ENCODE results near the gene MAOB. TPM values are rescaled to one million over a fixed set of nuclear protein-coding genes. Genes with fewer than 3 reads are reported as not detected.
A peak's percentile ranks its signal among the peaks of the same experiment; 100 is the strongest.

MAOB gene
- total RNA-seq, 2 experiments from 2014 or later = not detected

DNA sequence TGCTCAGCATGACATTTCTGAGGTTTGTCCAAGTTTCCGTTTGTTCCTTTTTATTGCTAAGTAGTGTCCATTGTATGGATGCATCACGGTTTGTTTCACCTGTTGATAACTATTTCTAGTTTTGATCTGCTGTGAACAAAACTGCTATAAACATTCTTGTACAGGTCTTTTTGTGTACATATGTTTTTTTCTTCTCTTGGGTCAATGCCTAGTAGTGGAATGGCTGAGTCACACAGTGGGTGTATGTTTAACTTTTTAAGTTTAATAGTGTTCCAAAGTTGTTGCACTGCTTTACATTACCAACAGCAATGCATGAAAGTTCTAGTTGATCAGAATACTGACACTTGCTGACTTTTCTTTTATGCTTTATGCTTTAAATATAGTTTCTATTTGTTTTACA is 76.7 kb downstream of the MAOB start:
- Mint-ChIP-seq H3K4me1 (no peaks in the 10 kb centered on the region), H3K9me3 (no peaks in the 10 kb centered on the region), H3K4me3 (no peak overlapping the region), H3K36me3 (ENCODE audit: low read depth) (no peaks in the 10 kb centered on the region), H3K27ac (no peak overlapping the region), H3K27me3 (peaks cover 5% of the 10 kb centered on the region)
- no peak for DNase-seq
- CTCF ChIA-PET = no interaction called here
- POLR2A ChIA-PET = no interaction called here

DNA sequence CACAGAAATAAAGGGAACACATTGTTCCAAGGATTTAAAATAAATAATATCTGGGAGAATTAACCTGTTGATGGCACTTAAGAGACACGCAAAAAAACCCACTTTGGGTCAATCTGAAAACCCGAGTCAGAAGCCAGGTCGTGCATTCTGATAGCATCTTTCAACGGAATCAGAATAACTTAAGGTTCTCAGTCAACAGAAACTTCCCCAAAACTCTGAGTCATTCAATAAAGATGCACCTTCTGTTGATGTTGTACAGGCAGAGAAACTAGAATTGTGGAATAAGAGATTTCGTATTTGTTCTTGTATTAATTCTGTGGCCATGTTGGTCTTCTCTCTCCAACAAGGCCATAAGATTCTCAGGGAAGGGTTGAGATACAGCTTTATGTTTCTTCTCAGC is 78.2 kb downstream of the MAOB start:
- H3K27me3 Mint-ChIP-seq = peaks cover 5% of the 10 kb centered on the region
- no peaks in the 10 kb centered on the region for H3K36me3 Mint-ChIP-seq (ENCODE audit: low read depth)
- H3K27ac Mint-ChIP-seq = no peak overlapping the region
- ChIA-PET POLR2A (no interaction called here), CTCF (no interaction called here)
- DNase-seq = no peak
- H3K4me1 Mint-ChIP-seq = no peaks in the 10 kb centered on the region
- H3K9me3 Mint-ChIP-seq = no peaks in the 10 kb centered on the region
- no peak overlapping the region for H3K4me3 Mint-ChIP-seq

DNA sequence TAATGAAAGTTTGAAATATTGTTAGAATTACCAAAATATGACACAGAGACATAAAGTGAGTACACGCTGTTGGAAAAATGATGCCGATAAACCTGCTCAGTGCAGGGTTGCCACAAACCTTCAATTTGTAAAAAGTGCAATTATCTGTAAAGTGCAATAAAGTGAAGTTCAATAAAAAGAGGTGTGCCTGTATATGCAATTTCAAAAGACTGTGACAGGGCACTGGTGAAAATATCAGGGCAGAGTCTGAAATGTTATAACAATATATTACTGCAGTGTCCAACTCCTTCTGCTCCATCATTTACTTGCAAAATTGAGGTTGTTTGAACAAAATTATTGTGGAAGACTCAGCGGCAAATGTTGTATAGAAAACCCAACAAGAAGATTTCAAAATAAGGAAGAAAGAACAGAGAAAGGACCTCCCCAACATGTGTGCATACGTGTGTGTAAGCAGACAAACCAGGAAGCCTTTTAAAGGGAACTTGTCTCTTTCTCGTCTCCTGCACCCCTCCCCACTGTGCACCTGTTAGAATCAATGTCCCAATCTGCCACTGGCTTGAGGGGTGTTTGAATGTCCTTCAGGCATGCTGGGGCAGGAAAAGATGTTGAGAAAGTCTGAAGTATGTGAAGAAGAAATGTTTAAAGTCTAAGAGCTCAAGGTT is 96.2 kb downstream of the MAOB start:
- Mint-ChIP-seq H3K4me1 (no peaks in the 10 kb centered on the region), H3K27me3 (no peaks in the 10 kb centered on the region), H3K36me3 (ENCODE audit: low read depth) (no peaks in the 10 kb centered on the region), H3K9me3 (no peaks in the 10 kb centered on the region), H3K4me3 (no peak overlapping the region), H3K27ac (no peak overlapping the region)
- CTCF ChIA-PET = no interaction called here
- DNase-seq = no peak
- POLR2A ChIA-PET = no interaction called here

DNA sequence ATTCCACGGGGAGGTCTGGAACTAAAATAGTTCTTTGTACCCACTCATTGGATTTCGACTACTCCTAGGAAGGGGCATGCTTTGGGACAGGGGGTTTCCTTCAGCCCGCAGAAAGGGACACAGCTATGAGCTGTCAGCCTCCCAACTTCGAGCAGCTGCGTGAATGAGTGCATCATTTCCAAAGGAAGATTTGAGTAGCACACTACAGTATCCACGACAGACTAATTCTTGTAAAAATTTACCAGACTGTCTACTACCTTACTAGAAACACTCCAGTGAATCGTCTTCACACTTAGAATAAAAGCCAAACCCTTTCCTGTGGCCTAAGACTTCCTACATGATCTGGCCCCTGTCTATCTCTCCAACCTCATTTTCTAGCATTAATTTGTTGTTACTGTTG is 124.2 kb downstream of the MAOB start:
- ChIA-PET POLR2A (no interaction called here), CTCF (interaction anchor here (0.5 kb wide), 1 partner anchor 154 kb away, joined by 4 read pairs; no protein-coding TSS in a partner anchor)
- Mint-ChIP-seq H3K4me3 (no peak overlapping the region), H3K9me3 (no peaks in the 10 kb centered on the region), H3K4me1 (no peaks in the 10 kb centered on the region), H3K27ac (no peak overlapping the region), H3K36me3 (ENCODE audit: low read depth) (no peaks in the 10 kb centered on the region), H3K27me3 (no peaks in the 10 kb centered on the region)
- no peak for DNase-seq

DNA sequence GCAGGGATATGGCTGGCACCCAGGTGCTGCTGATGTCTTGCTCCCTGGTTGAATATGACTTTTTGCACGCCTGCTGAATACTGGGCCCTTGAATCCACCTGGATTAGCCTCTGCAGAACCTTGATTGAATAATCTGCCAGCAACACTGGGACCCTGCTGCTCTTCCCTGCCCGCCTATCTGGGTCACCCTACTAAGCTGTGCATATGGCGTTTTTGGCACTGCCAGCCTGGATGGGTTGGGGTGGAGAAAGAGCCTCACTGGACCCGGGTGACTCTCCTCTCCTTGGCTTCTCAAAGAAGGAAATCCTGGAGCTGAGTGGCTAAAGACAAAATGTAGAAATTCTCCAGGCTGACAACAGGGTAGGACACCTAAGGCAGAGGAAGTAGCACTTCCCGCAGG is 126.2 kb downstream of the MAOB start:
- POLR2A ChIA-PET = no interaction called here
- Mint-ChIP-seq H3K27ac (no peak overlapping the region), H3K36me3 (ENCODE audit: low read depth) (no peaks in the 10 kb centered on the region), H3K4me1 (no peaks in the 10 kb centered on the region), H3K27me3 (no peaks in the 10 kb centered on the region), H3K9me3 (no peaks in the 10 kb centered on the region), H3K4me3 (no peak overlapping the region)
- DNase-seq = no peak
- CTCF ChIA-PET = no interaction called here

DNA sequence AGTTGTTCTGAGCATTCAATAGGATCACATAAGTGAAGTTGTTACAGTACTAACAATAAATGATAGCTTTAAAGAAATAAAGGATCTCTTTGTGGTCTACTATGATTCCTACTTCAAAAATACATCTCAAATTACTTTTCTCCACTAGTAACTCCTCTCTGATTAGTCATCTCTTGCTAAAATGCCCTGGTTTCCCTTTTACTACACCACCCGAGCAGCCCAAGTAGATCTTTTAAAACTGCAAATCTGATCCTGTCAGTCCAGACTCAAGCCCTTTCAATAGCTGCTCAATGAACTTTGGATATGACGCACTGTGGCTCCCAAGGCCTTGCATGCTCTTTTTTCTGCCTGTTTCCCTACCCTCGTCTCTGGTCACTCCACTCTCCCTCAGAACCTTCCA is 128.6 kb downstream of the MAOB start:
- Mint-ChIP-seq H3K4me1 (peaks cover 9% of the 10 kb centered on the region), H3K27ac (no peak overlapping the region), H3K9me3 (no peaks in the 10 kb centered on the region), H3K27me3 (no peaks in the 10 kb centered on the region), H3K36me3 (ENCODE audit: low read depth) (no peaks in the 10 kb centered on the region), H3K4me3 (no peak overlapping the region)
- POLR2A ChIA-PET = no interaction called here
- CTCF ChIA-PET = no interaction called here
- no peak for DNase-seq

DNA sequence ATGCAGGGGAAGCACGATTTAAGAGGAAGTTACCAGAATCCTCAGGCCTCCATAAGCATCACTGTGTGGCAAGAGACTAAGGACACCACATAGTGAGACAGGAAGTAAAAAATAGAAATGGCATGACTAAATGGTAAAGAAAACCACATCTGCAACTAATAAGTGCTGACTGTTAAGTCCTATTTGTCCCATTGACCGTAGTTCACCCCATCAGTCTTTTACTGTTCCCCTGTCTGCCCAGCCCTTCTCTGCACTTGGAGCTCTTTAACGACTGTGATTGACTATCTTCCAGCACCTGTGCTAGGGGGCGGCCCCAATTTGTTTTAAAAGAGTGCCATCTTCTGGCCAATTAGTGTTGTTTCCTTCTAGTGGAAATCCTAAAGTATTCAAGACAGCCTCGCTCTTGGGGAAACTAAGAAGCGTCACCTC is 132.0 kb downstream of the MAOB start:
- Mint-ChIP-seq H3K9me3 (no peaks in the 10 kb centered on the region), H3K27ac (no peak overlapping the region), H3K36me3 (ENCODE audit: low read depth) (no peaks in the 10 kb centered on the region), H3K27me3 (no peaks in the 10 kb centered on the region), H3K4me1 (peaks cover 9% of the 10 kb centered on the region), H3K4me3 (no peak overlapping the region)
- peak; percentile 37 for DNase-seq
- ChIA-PET POLR2A (no interaction called here), CTCF (interaction anchor here (0.5 to 1.3 kb wide), 6 partner anchors 9 to 493 kb away, joined by 3 to 5 read pairs (median 3); no protein-coding TSS in a partner anchor)

DNA sequence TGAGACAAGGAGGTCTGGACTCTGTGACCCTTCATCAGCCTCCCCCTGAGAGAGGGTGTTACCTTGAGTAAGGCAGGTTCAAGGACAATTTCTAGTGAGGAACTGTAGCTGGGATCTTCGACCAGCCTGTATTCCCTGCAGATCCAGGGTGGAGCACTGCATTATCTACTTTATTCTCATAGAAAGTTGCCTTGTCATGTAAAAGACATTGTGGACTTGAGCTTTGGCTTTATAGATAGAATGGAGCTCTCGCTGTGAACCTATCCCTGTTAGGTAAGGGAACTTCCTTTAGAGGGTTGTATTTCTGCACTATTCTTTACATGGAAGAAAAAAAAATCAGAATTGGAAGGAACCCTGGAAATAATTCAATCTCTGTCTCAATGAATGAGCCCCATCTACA is 134.8 kb downstream of the MAOB start:
- no peak for DNase-seq
- Mint-ChIP-seq H3K9me3 (no peaks in the 10 kb centered on the region), H3K4me1 (peaks cover 9% of the 10 kb centered on the region), H3K4me3 (no peak overlapping the region), H3K36me3 (ENCODE audit: low read depth) (no peaks in the 10 kb centered on the region), H3K27ac (no peak overlapping the region), H3K27me3 (no peaks in the 10 kb centered on the region)
- CTCF ChIA-PET = interaction anchor here (1.1 kb wide), 1 partner anchor 38 kb away, joined by 3 read pairs; no protein-coding TSS in a partner anchor
- POLR2A ChIA-PET = no interaction called here

DNA sequence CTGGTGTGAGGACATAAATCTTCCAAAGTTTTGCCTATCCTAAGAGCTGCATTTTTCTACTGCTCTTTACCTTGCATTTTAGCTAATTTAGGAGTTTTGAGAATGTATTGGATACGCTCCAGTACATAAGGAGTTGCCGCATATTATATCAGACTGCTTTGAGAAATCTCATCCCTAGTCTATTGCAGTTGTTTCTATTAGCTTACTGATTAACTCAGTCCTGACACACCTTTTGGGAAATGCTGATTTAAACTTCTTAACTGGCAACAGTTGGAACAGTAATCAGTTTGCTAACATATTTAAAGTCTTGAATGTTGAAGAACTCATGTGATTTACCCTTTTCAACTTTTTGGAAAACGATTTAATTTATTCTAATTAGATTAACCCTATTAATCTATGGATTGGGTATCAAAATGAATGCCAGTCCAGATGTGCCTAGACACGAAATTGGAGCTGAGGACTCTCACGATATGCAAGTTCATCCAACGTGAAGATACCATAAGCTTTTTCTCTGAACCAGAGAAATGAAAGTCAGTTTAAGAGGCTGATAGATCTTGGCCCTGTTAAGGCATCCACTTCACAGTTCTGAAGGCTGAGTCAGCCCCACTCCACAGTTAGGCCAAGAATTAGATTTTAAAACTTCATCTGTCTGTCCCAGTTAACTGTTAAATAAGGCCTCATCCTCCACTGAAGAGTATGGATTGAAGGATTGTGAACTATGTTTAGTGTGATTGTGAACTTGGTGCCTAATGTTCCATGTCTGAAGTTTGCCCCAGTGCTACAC is 136.1 kb downstream of the MAOB start:
- DNase-seq = no peak
- CTCF ChIA-PET = no interaction called here
- no peaks in the 10 kb centered on the region for H3K27me3 Mint-ChIP-seq
- no peak overlapping the region for H3K4me3 Mint-ChIP-seq
- POLR2A ChIA-PET = interaction anchor here (0.7 kb wide), 1 partner anchor 1613 kb away, joined by 5 read pairs; no protein-coding TSS in a partner anchor
- peaks cover 9% of the 10 kb centered on the region for H3K4me1 Mint-ChIP-seq
- H3K9me3 Mint-ChIP-seq = no peaks in the 10 kb centered on the region
- H3K27ac Mint-ChIP-seq = no peak overlapping the region
- H3K36me3 Mint-ChIP-seq (ENCODE audit: low read depth) = no peaks in the 10 kb centered on the region

DNA sequence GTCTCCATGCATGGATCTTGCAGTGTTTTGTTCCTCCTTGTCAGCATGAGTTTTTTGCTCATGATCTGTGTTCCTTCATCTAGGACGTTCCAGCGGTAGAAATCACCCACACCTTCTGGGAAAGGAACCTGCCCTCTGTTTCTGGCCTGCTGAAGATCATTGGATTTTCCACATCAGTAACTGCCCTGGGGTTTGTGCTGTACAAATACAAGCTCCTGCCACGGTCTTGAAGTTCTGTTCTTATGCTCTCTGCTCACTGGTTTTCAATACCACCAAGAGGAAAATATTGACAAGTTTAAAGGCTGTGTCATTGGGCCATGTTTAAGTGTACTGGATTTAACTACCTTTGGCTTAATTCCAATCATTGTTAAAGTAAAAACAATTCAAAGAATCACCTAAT is 138.0 kb downstream of the MAOB start:
- CTCF ChIA-PET = no interaction called here

DNA sequence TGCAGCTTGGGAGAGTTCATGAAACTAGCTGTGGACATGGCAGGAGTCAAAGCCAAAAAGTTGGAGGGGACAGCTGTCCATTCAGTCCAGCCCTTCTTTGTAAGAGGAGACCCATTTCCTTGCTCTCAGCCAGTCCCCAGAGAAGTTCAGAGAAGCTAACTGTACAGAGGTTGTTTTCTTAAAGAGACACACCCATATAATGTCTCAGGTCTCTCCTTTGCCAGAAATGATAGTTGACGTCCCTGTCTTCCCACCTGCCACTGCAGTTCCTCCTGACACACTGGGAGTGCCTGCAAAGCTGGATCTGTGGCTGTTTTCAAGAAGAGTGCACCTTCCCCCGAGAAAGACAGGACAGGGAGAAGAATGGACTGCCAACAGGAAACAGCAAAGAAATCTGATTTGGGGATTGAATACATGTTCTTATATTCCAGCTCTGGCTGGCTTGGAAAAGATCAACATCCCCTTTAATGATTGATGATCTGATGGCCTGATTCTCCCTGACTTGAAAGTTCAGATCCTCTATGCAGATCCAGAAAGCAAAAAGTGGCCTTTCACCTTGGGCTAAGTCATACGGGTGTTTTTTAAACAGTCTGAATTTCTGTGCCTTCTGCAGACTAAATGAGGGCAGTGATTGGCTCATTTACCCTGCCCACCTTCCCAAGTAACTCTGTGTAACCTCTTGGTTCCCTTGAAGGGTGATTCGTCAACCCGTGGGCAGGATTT is 139.0 kb downstream of the MAOB start:
- Mint-ChIP-seq H3K9me3 (no peaks in the 10 kb centered on the region), H3K4me3 (no peak overlapping the region), H3K27ac (no peak overlapping the region), H3K4me1 (no peaks in the 10 kb centered on the region), H3K27me3 (no peaks in the 10 kb centered on the region), H3K36me3 (ENCODE audit: low read depth) (no peaks in the 10 kb centered on the region)
- ChIA-PET CTCF (no interaction called here), POLR2A (no interaction called here)
- no peak for DNase-seq

More for the DNA sequence above, 138.0 kb downstream of the MAOB start:
- H3K36me3 Mint-ChIP-seq (ENCODE audit: low read depth) = no peaks in the 10 kb centered on the region
- POLR2A ChIA-PET = no interaction called here
- H3K27me3 Mint-ChIP-seq = no peaks in the 10 kb centered on the region
- DNase-seq = no peak
- no peaks in the 10 kb centered on the region for H3K9me3 Mint-ChIP-seq
- H3K4me1 Mint-ChIP-seq = no peaks in the 10 kb centered on the region
- H3K4me3 Mint-ChIP-seq = no peak overlapping the region
- no peak overlapping the region for H3K27ac Mint-ChIP-seq

DNA sequence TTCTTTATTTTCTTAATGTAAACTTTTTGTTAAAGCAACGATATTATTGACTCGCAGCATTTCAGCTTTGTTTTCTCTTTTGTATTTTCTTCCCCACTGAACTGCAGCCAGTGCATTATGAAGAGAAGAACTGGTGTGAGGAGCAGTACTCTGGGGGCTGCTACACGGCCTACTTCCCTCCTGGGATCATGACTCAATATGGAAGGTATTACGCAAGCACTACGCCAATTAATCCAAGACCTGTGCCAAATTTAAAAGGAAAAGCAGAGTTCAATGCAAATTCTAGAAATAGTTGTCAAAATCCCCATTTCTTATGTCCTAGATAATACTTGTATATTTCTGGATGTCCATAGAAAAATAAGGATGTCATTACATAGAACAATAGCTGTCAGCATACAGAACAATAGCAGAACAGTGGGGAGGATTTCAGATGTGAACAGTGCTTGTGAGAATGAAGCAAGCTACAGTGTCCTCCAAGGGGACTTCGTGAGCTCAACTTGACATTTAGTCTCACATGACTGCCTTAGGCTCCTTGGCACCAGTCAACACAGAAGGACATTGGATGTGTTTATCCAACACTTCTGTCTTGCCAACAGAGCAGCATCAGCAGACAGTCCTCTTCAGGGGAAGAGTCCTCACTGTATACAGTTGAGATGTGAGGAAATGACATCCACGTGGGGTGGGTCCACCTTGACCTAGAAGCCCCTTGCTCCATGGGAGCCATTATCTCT is 140.2 kb downstream of the MAOB start:
- DNase-seq = no peak

DNA sequence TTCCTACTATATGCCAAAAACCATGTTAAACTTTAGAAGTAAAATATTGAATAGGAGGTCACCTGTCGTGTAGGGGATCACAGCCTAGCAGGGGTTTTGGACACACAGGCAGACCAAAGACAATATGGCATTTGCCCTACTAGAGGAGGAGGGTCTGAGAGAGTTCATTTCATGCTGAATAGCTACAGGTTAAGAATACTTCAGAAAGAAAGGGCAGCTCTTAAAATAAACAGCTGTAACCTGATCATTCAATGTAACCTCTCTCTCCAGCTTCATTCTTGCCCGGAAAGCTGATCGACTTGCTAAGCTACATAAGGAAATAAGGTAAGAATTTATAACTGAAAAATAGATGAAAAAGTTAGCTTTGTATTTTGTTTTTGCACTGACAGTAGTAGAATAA is 146.3 kb downstream of the MAOB start:
- no peak for DNase-seq
- H3K27me3 Mint-ChIP-seq = no peaks in the 10 kb centered on the region
- H3K4me1 Mint-ChIP-seq = no peaks in the 10 kb centered on the region
- POLR2A ChIA-PET = no interaction called here
- H3K4me3 Mint-ChIP-seq = no peak overlapping the region
- H3K9me3 Mint-ChIP-seq = no peaks in the 10 kb centered on the region
- no peak overlapping the region for H3K27ac Mint-ChIP-seq
- no peaks in the 10 kb centered on the region for H3K36me3 Mint-ChIP-seq (ENCODE audit: low read depth)
- CTCF ChIA-PET = interaction anchor here (0.6 to 1.2 kb wide), 3 partner anchors 14 to 887 kb away, joined by 4 read pairs; no protein-coding TSS in a partner anchor

More for the DNA sequence above, 140.2 kb downstream of the MAOB start:
- Mint-ChIP-seq H3K9me3 (no peaks in the 10 kb centered on the region), H3K4me1 (no peaks in the 10 kb centered on the region), H3K36me3 (ENCODE audit: low read depth) (no peaks in the 10 kb centered on the region), H3K27ac (no peak overlapping the region), H3K4me3 (no peak overlapping the region), H3K27me3 (no peaks in the 10 kb centered on the region)
- CTCF ChIA-PET = interaction anchor here (2.2 kb wide), 1 partner anchor 8 kb away, joined by 5 read pairs; no protein-coding TSS in a partner anchor
- POLR2A ChIA-PET = no interaction called here
